NCI-H1092 (cell line): ENCODE results near the gene CREB3L2.

Experiments
- DNase-seq: peaks from one replicate; lab custom pipeline; 2025; lab: John Stamatoyannopoulos, UW

CREB3L2 gene

DNA sequence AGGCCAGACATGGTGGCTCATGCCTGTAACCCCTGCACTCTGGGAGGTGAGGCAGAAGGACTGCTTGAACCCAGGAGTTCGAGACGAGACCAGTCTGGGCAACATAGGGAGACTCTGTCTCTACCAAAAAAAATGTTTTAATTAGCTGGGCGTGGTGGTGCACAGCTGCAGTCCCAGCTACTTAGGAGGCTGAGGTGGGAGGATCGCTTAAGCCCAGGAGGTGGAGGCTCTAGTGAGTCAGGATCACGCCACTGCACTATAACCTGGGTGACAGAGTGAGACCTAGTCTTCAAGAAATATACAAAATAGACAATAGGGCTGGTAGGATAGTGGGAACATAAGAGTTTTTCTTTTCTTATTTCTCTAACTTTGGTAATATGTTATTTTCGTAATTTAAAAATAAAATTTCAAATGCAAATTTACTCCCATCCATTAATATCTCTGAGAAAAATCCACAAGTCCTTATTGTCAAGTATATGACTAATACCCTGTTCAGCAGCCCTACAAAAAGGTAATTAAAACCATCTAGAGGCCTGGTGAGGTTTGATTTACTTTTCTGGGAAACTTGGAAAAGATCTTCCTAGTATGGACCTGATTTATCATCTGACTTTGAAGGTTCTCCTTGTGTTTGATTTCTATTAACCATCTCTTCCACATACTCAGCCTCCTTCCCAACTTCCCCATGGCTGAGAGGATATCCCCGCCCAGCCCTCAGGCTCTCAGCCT, 50.0 kb downstream of the CREB3L2 start:
- no peak for DNase-seq

DNA sequence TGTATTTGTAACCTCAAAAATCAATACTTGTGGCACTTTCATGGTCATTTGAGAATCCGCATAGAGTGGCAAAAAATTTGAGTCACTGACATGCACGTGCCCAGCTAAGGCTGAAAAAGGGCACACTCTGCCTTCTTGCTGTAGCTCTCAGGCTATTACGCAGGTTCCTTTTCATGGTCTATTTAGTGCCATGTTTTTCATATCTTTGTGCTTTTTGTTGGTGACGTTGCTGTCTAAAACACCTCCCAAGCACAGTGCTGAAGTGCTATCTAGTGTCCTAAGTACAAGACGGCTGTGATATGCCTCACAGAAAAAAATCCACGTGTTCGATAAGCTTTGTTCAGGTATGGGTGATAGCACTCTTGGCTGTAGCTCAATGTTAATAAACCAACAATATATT, 50.9 kb downstream of the CREB3L2 start:
- no peak for DNase-seq

DNA sequence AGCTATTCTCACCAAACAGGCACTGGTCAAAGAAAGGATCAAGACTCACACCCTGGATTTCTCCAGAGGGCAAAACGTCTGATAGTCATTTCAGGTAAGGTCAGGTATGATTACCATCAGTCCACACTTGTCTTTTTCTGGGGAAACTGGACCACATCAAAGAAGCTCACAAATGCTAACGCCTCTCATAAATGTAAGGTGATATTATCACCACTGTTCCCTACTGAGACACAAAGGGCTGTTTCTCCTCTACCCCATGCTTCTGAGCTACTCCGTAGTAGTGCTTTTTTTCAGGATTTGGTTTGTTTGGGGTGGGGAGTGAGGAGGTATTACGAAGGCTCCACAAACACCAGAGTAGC, 51.6 kb downstream of the CREB3L2 start:
- no peak for DNase-seq

DNA sequence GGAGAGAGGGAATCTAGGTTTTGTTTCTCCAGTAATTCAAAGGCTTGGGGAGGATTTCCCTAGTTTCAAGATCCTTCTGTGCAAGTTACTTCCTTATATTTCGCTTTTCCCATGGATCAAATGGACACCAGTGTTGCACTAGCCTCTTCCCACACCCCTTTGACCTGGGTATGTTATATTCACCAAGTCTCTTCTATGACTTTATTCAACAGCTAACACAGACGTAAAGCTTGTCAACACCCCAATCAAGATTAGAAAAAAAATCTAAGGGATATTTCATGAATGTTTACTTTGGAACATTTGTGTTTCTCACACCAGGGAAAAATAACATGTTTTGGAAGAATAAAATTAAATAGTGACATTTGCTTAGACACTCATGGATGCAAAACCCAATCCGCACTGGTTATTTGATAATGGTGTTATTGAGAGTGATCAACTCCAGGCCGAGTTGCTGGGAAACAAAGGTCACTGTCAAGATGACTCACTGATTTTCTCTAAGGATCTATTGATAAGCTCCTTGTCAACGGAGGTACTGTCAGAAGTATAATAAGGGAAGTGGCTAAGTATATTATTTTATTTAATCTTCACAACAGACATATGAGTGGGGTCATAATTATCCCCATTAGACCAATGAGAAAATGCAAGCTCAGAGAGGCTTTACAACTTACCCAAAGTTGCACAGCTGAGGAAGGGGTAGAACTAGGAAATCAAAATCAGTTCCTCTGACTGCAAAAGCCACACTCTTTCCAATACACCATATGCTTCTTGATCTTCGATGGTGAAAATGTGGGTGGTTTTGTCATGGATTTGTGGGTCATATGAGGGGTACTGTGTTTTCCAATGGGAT, 52.2 kb downstream of the CREB3L2 start:
- no peak for DNase-seq

DNA sequence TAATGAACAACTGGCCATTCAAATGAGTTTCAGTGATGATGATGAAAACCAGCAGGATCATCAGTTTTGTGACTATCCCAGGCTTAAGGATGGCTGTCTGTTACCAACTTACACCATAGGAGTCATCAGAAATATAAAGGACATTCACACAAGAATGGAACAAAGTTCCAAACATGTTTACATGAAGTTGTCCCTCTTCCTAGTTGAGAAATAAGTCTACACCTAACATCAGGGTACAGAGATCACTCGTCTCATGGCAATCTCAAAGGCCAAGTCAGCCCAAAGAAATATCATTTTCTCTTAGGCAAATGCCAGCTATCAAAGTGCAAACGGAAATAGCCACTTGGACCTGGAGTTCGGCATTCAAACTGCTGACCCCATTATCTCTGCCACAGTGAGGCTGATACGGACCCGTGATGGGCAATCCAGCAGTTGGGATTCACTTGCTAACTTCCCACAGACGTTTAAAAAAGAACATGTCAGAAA, 53.0 kb downstream of the CREB3L2 start:
- no peak for DNase-seq

DNA sequence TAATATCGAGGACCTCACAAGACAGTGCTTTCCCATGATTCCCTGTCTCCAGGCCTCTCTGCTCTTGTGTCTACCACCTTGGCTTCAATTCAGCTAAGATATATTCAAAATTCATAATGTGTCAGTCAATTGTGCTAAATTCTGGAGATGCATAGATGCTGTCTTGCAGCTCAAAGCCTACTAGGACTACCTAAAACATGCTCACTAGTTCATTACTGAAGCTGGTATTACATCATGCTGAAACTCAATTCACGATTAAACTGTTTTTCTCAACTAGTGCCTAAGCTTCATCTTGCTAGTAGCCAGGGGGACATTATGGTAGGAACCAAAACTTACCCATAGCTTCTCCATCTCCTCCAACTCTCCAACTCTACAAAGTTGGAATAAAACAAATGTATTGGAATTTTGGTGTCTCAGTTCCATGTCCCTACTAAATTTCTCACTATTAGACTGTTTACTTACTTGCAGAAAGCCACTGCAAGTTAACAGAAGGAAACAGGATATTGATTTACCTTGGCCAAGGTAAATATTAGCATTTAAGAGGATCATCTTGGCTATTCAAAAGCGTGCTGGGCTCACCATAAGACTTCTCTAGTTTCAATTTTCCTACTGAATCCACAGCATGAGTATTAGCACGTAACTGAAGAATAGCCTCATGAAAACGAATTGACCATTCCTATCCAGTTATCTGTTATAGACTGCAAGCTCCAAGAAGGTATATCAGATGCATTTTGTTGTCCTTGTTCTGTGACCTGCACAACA, 53.6 kb downstream of the CREB3L2 start:
- DNase-seq, result no peak

DNA sequence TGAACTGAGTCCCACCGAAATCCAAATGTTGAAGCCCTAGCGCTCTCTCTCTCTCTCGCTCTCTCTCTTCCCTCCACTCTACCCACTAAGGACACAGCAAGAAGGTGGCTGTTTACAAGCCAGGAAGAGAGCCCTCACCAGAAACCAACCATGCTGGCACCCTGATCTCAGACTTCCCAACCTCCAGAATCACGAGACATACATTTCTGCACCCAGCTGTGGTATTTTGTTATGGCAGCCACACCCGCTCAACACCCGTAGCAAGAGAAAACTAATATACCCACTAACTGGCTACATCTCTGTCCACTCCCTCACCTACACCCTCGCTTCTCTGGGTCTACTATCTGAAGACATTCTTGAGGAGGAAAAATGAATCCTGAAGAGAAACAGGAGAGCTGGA, 54.8 kb downstream of the CREB3L2 start:
- no peak for DNase-seq

DNA sequence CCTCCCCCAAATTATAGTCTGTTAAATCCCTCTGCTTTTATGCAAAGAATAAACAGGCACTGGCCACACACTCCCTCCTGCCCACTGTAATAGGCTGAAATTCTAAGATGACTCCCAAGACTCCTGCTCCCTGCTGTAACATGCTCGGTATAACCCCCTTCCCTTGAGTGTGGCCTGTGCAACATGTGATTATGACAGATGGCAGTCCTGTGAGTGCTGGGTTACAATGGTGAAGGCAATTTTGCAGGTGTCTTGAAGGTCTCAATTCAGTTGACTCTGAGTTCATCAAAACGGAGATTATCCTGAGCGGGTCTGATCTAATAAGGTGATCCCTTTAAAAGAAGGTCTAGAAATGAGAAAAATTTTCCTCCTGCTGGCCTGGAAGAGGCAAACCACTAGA, 55.9 kb downstream of the CREB3L2 start:
- DNase-seq, result no peak

DNA sequence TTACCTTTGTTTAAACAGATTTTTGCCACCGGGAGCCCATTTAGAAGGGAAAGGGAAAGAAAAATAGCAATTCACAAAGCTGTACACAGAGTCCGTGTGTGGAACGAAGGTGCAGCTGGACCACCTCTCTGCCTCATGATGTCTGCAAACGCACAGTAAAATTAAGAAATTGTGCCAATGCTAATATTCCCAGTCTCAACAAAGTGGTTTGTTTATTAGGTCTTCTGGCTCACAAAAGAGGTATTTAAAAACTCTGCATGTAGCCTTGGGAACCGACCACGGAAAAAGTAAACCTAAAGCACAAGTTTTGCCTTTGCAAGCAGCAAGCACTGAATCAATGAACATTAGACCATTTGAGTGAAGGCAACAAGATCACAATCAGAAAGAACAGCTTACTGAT, 57.7 kb downstream of the CREB3L2 start:
- DNase-seq, result no peak

DNA sequence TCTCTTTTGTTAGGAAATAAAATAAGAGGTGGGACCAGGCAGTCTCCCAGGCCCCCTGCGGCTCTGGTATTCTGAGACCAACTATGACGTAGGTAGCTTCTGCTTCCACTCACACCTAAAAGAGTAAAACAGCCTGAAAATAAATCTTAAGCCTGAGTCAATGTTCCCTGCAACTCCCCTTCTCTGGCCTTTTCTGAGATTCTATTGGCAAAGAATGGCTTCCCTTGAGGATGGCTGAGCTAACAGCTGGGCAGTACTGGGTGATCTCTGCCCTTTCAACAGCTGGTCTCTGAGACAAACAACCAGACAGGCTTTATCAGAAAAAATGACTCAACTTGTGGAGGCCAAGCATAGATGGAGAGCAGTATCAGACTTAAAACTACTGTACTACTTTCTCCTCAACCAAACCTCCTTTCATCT, 58.7 kb downstream of the CREB3L2 start:
- DNase-seq, result no peak

DNA sequence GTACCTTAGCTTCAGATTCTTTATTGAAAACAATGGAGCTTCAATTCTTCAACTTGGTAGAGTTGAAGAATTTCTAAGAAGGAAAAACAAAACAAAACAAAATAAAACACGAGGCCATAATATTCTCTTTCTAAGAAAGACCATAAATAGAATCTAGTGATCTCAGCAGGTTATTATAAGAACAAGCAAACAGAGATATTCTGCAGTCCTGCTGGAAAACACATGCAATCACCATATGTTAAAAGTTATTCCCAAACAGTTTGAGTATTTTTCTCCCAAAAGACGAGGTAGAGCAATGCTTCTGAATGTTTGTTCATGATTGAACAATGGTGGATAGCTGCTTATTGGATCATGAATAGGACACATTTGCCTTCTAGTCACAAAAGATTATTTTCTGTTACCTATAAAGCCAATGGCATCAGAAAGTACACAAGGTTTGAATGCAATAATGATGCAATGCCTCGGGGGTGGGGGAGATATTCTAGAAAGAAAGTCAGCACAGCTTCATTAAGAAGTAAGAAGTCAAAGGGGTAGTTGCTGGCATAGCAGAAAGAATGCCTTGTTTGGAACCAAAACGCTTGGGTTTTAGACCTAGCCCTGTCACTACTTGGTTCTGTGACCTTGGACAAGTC, 59.3 kb downstream of the CREB3L2 start:
- DNase-seq, result no peak

DNA sequence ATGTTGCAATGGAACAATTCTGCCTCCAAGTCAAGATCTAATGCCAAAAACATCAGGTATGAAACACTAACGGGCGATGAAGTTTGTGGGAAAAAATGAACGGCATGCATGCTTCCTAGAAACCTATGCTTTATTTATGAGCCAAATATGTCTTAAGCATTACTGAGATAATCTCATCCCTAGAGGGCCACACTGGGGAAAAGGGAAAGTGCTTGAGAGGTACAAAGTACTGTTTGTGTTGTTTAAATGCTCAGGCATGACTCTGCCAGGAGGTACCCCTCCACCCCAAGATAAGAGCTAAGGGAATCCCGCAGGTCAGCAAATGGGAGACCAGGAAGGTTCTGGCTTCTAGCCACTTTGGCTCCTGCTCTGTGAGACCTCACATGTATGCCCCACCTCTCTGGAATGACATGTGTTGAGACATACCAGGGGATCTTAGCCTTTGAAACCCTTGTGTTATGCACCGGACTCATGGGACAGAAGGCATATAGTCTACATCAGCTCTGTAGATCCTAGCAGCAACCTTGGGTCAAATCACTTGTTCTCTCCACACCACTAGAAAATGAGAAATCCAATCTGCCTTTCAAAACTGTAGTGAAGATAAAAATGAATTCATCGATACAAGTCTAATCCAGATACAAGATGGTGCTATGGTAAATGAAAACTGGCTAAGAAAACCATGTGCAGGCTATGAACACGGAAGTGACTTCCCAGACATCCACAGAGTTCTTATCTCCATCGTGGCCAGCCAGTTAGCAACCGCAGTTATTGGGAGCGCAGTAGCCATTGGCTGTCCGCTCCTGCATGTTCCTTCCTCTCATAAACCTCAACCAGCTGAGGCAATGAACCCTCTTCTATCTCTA, 61.0 kb downstream of the CREB3L2 start:
- no peak for DNase-seq

DNA sequence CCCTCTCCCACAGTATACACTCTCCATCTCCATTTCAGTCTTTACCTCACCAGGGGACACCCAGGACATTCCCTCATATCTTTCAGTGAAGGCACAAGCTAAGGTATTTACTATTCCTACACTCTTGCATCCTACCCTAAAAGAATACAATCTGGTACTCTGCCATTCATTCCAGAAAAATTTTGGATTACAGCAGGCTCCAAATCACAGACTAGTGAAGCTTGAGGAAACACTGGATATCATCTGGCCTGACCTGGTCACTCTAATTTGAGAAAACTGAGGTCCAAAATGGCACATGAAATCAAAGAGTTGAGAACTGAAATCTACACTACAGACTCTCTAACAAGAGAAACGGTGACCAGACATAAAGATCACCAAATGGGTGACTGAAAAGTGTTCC, 61.7 kb downstream of the CREB3L2 start:
- DNase-seq, result no peak

DNA sequence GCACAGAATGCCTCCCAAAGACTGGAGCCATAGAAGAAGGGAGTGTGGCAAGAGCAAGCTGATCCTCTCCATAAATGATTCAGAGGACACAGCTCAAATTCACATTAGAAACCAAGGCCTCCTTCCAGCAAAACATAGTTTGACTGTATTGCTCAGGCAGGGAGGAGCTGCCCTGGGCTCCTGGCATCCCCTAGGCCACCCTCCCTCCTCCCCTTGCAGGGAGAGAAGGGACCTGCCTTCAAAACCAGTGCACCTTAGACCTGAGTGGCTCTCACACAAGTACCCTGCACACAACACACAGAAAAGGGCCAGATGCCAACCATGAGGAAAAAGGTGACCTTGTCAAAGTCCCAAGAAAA, 64.7 kb downstream of the CREB3L2 start:
- DNase-seq, result no peak

DNA sequence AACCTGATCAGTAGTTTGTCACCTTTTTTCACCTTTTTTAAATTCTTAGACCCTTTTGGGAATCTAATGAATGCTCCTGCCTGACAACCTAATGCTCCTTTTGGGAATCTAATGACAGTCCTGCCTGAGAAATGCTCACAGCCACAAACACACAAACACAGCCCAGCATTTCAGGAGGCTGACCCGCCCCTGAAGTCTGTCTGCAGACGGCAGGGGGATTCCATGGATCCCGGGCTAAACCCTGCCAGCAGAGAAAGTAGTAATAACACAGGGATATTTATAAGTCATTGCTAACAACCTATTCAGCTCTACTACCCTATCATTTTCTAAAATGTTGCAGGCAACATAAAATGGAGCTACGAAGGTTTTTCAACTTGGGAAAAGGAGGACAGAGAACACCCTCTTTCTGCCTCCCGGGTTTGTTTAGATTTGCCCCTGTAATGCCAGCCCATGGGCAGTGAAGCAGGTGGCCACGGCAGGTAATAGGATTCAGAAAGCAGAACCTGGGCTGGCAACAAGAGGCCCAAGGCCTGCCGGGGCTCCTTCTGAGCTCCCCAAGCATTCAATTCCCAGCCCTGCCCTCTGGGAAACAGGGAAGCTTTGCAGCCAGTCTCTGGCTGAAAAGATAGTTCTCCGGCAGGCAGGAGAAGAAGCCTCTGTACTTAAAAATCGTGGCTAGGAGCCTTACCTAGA, 65.2 kb downstream of the CREB3L2 start:
- no peak for DNase-seq

DNA sequence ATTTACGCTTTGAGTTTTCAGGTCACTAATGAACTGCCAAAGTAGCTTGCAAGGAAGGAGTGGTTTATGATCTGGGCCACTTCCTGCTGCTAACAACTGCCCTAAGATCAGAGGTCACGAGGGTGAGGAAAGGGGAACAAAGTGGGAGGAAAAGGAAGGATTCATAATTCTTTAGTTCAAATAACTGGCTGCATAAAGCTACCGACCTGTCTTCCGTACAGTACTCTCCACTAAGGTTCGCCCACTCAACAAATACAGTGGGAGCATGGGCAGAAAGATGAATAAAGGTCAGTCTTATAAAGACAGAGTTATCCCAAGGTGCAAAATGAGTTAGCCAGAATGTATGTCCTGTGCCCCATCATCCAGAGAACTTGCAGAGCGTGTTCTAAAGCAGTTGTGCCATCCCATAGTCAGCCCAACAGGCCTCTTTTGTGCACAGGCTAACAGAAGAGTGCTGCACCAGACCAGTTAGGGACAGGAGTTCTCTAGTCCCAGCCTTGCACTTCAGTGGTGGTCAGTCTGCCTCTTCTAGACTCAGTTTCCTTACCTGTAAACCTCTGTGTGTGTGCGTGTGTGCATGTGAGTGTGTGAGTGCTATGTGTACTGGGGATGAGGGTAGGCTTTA, 65.9 kb downstream of the CREB3L2 start:
- DNase-seq, result no peak

DNA sequence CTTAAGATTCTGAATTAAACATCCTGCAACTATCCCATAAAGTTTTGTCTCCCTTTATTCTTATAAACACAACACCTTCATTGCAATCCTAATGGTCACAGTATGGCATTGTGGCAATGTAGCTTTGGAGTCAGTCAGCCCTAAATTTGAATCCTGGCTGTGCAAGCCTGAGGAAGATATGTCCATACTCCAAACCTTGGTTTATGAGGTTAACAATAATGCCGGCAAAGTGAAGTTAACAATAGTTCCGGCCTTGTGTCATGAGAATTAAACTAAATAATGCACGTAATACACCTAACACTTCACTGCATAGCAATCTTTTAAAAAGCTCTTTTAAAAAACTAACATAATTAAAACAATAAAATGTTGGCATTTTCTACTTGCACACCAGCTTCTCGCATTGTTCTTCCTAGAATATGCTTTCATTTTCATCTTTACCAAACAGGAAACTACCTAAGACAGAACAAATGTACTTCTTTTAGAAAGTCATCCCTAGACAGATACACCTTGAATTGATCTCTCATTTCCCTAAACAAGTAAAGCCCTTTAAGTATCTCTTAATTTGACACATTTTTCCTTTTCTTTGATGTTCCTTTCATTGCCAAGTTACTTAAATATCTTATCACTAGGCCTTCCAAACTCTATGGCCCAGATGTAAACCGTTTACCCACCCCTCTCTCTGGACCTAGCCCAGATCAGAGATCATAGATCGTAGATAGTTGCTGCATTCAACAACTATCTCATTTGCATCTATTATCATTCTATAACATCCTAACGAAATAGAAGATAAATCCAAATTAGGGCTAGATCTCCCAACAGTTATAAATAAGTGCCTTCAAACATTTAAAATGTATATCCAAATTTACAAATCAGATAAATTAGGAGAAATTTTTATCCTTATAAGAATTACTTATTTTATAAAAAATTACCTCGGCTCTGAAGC, 66.7 kb downstream of the CREB3L2 start:
- DNase-seq, result no peak

DNA sequence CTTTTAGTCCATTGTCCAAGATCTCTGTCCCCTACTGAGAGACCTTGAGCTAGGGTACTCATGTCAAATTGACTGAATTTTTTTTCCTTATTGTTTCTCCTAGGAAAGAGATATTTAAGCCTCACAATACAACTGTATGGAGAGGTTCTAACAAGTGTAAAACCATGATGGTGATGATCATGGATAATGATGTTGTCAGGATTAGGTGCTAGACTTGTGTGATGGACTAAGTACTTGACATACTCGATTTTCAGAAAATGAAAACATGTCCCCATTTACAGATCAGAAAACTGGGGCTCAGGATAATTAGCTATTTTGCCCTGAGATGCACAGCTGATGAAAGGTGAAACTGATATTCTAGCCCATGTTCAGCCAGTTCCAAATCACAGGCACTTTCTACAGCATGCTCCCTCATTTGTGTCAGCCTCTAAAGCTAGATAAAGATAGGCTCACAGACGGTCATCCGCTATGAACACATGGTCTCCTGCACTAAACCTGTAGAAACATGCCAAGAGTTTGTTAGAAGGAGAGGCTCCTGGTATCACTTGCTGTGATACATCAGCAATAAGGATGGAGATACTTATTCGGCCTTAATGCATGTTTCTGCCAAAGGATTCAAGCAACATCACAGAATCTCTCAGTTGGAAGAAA, 67.6 kb downstream of the CREB3L2 start:
- DNase-seq, result no peak
